Pancreas (tissue), 10 donors: ENCODE results near the gene PRICKLE1. TPM values are rescaled to one million over a fixed set of nuclear protein-coding genes. Genes with fewer than 3 reads are reported as not detected.
A peak's percentile ranks its signal among the peaks of the same experiment; 100 is the strongest.

Experiments
- ATAC-seq, 4 donors: fragments of 200-7000 bp; cut with Tn5 transposase; one replicate each; pipeline versions ENCODE4 v1.8.0 to v1.9.1; 2020; ENCODE audit warnings: mild to moderate bottlenecking in 4 of 4, moderate library complexity in 4 of 4
- DNase-seq, 6 donors: peaks; one replicate each; pipeline ENCODE4 v3.0.0-alpha.2; 2020
- FAIRE-seq: peaks from 2 replicates; lab custom pipeline; 2012; peaks lifted over from hg19 to GRCh38; lab: Jason Lieb, UNC
- H3K27ac ChIP-seq, 4 donors: fragments of 200-600 bp; sonication (generic); 1 replicate in 3 of 4; 2 replicates in 1 of 4; pipeline versions ENCODE4 v1.5.0 to v1.8.0; 2020
- H3K27me3 ChIP-seq, 4 donors: fragments of 200-600 bp; one replicate each; pipeline ENCODE4 v1.8.0; 2021
- H3K36me3 ChIP-seq, 3 donors: fragments of 200-600 bp; sonication (generic) in 1 of 3; one replicate each; pipeline versions ENCODE4 v1.5.0 to v1.8.0; 2020 to 2021
- H3K4me1 ChIP-seq, 3 donors: fragments of 200-600 bp; one replicate each; pipeline ENCODE4 v1.8.0; 2021
- H3K4me3 ChIP-seq, 4 donors: fragments of 200-600 bp; sonication (generic) in 2 of 4; one replicate each; pipeline versions ENCODE4 v1.5.0 to v1.8.0; 2020 to 2021
- H3K9me3 ChIP-seq, 4 donors: fragments of 200-600 bp; one replicate each; pipeline ENCODE4 v1.8.0; 2021
- CTCF ChIP-seq, 4 donors: fragments of 200-600 bp; sonication (generic) in 3 of 4; IDR thresholded peaks; one replicate each; pipeline versions ENCODE4 v1.5.0 to v1.8.0; 2021; ENCODE audit warnings: antibody characterized with exemption in 4 of 4
- WGBS, 2 donors: extraction: QIAGEN DNeasy Blood & Tissue Kit; methylation state at CpG; one replicate each; pipeline ENCODE4 v1.1.7; 2013; 5-methylcytosine and 5-hydroxymethylcytosine counted together
- intact Hi-C, 3 donors: fragments of 100-400 bp; cut with DNase I; formaldehyde crosslinking; loops; one replicate each; pipeline versions ENCODE4 v1.11.1 to v1.14.2; 2022
- polyA plus RNA-seq, 2 donors: library from polyadenylated mRNA; stranded (reverse); fragments of 200-250 nt; gene quantifications; one replicate each; pipeline ENCODE4 v1.2.3, GENCODE V29; 2013
- total RNA-seq, 6 donors: library from RNA; stranded (reverse); fragmentation: NEBNext Ultra II Directional in 4 of 6; extraction: Animal tissue kit (Norgen Biotek cat#: 25700) in 4 of 6; gene quantifications; one replicate each; pipeline versions ENCODE4 v1.2.1 to v1.2.4, GENCODE V29; 2021 to 2023
- donor health status: healthy with polysubstance abuse.
- donor health status: DM: no; HTN: no; CAD: no; lungs with moderate emphysema.
- donor health status: DM: no; HTN: no; CAD: no.
- donor health status: control.
- donor health status: control.
- donor health status: Bipolar disorder and iron deficiency.
- donor health status: DM: yes; HTN: yes; CAD: no.
- donor health status: DM: no; HTN: no; CAD: no.
- donor health status: DM: no; HTN: no; CAD: no.
- donor health status: DM: yes; HTN: yes; CAD: no.

The PRICKLE1 gene
- total and polyA plus RNA-seq, 8 donors, result 1.5 to 9.5 (median 2.8) TPM

GRCh38 chr12:42450248-42450647, 139.3 kb downstream of the PRICKLE1 start:
- FAIRE-seq (no peak), DNase-seq (no peak), ATAC-seq (no peak)
- Histone ChIP-seq H3K4me1 (peaks cover 0 to 5% (median 0%) of the 10 kb centered on the region in 3 donors), H3K36me3 (no peaks in the 10 kb centered on the region), H3K9me3 (no peaks in the 10 kb centered on the region), H3K27me3 (no peaks in the 10 kb centered on the region), H3K4me3 (no peak overlapping the region), H3K27ac (no peak overlapping the region)
- no peak for TF ChIP-seq CTCF (IDR thresholded peaks at IDR 0.05)
- intact Hi-C loops, result no loop called here
- 85 to 87% methylated on average over 2 of the region's 2 CpGs for WGBS, 2 donors

- ATAC-seq, result no peak
- Histone ChIP-seq H3K27me3 (no peaks in the 10 kb centered on the region), H3K27ac (no peak overlapping the region), H3K9me3 (no peaks in the 10 kb centered on the region), H3K36me3 (no peaks in the 10 kb centered on the region), H3K4me1 (peaks cover 0 to 5% (median 0%) of the 10 kb centered on the region in 3 donors), H3K4me3 (no peak overlapping the region)
- intact Hi-C loops, result no loop called here
- no peak for FAIRE-seq
- no peak for DNase-seq
- no peak for TF ChIP-seq CTCF (IDR thresholded peaks at IDR 0.05)
- 97 to 100% methylated on average over 9 of the region's 9 CpGs for WGBS, 2 donors
Measured at GRCh38 chr12:42448841-42449240, 140.7 kb downstream of the PRICKLE1 start.

DNA sequence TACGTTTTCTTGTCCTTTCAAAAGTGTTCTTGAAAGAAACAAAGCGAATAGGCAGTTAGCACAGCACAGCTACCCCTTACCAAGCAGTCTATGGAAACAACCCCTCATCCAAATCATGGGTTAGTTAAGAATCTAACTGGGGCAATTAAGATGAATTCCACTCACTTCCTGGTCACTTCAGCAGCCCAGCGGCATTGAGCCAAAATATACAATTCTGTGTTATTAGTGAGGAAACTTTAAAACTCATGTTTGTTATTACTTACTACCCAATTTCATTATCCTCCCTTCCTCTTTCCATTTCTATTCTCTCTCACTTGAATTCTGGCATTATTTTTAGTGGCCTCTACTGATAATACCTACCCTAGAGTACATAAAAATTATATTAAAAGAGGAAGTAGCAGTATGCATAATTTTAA, 142.2 kb downstream of the PRICKLE1 start:
- Histone ChIP-seq H3K27me3 (no peaks in the 10 kb centered on the region), H3K27ac (peak overlapping the region in 1 of 4 donors; percentile 20), H3K4me3 (no peak overlapping the region), H3K4me1 (peaks cover 0 to 5% (median 0%) of the 10 kb centered on the region in 3 donors), H3K36me3 (peaks cover 0 to 4% (median 0%) of the 10 kb centered on the region in 3 donors), H3K9me3 (no peaks in the 10 kb centered on the region)
- intact Hi-C loops, result no loop called here
- FAIRE-seq (no peak), DNase-seq (no peak), ATAC-seq (no peak)
- WGBS, 2 donors, result 86 to 89% methylated on average over 3 of the region's 3 CpGs
- TF ChIP-seq CTCF (IDR thresholded peaks at IDR 0.05), result no peak

DNA sequence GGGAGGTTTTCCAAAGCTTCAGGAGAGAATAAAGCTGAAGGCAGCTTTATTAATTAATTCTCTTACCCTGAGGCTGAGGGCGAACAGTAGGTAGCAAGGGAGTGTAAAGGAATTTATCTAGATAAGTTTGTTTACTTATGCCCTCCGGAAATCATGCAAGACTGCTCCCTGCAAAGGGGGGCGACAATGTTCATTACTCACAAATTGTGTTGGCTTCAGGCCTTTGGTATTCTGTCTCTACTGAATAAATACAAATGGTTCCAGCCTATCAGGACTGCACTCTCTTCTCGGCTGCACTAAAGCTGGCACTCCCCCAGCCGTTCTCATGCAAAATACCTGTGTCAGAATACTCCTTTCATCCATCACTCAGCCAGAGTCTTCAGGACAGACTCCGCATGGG, 142.8 kb downstream of the PRICKLE1 start:
- FAIRE-seq (no peak), ATAC-seq (peak in 2 of 4 donors; percentile 43 to 44), DNase-seq (no peak)
- intact Hi-C loops, result no loop called here
- peaks cover 0 to 7% (median 0%) of the 10 kb centered on the region in 3 donors for H3K36me3 ChIP-seq
- no peaks in the 10 kb centered on the region for H3K9me3 ChIP-seq
- no peaks in the 10 kb centered on the region for H3K27me3 ChIP-seq
- WGBS, 2 donors, result 48 to 63% methylated on average over 6 of the region's 6 CpGs
- no peak overlapping the region for H3K4me3 ChIP-seq
- no peak for TF ChIP-seq CTCF (IDR thresholded peaks at IDR 0.05)
- H3K27ac ChIP-seq, result peak overlapping the region in 1 of 4 donors; percentile 20
- H3K4me1 ChIP-seq, result peaks cover 0 to 5% (median 0%) of the 10 kb centered on the region in 3 donors

GRCh38 chr12:42445891-42446290, 143.7 kb downstream of the PRICKLE1 start:
- Histone ChIP-seq H3K4me3 (no peak overlapping the region), H3K4me1 (peaks cover 0 to 5% (median 0%) of the 10 kb centered on the region in 3 donors), H3K36me3 (peaks cover 0 to 7% (median 0%) of the 10 kb centered on the region in 3 donors), H3K27ac (no peak overlapping the region), H3K27me3 (no peaks in the 10 kb centered on the region), H3K9me3 (no peaks in the 10 kb centered on the region)
- intact Hi-C loops, result no loop called here
- no peak for ATAC-seq
- WGBS, 2 donors, result 95 to 96% methylated on average over 16 of the region's 16 CpGs
- no peak for TF ChIP-seq CTCF (IDR thresholded peaks at IDR 0.05)
- no peak for DNase-seq
- no peak for FAIRE-seq
